Testis (tissue), 3 donors: Measurements from ENCODE around the gene IGFBP7. TPM values are rescaled to one million over a fixed set of nuclear protein-coding genes. Genes with fewer than 3 reads are reported as not detected.

ENCODE experiments used
- DNase-seq: peaks from one replicate; pipeline ENCODE4 v3.0.0-alpha.2; 2019
- H3K27ac ChIP-seq, 2 donors: fragments of 200-600 bp; sonication (generic); one replicate each; pipeline ENCODE4 v1.5.1; 2019
- H3K27me3 ChIP-seq: fragments of 200-600 bp; sonication (generic); one replicate; pipeline ENCODE4 v1.5.1; 2019
- H3K36me3 ChIP-seq: fragments of 200-600 bp; sonication (generic); one replicate; pipeline ENCODE4 v1.5.1; 2017; ENCODE audit warnings: low read depth; ENCODE audit errors: missing control alignments
- H3K4me1 ChIP-seq: fragments of 200-600 bp; sonication (generic); one replicate; pipeline ENCODE4 v1.5.1; 2019
- H3K4me3 ChIP-seq, 2 donors: fragments of 200-600 bp; sonication (generic); one replicate each; pipeline ENCODE4 v1.5.1; 2017 to 2019
- H3K9me3 ChIP-seq: fragments of 200-600 bp; sonication (generic); one replicate; pipeline ENCODE4 v1.5.1; 2017
- POLR2A ChIP-seq: fragments of 450-650 bp; IDR thresholded peaks from one replicate; pipeline ENCODE4 v1.6.1; 2017; ENCODE audit warnings: antibody characterized with exemption, mild to moderate bottlenecking, moderate library complexity
- WGBS, 2 donors: methylation state at CpG; one replicate each; pipeline ENCODE4 v1.1.5; 2018; 5-methylcytosine and 5-hydroxymethylcytosine counted together
- intact Hi-C: fragments of 100-400 bp; cut with DNase I; formaldehyde crosslinking; loops from one replicate; pipeline ENCODE4 v1.15.1; 2023; ENCODE audit warnings: low total_unique reads
- polyA plus RNA-seq: library from polyadenylated mRNA; stranded (reverse); fragments of 350-450 nt; fragmentation: Illumina TruSeq; extraction: RNeasy Lipid Tissue Mini Kit (QIAGEN cat#74804); gene quantifications from one replicate; pipeline ENCODE4 v1.2.3, GENCODE V29; 2014; ENCODE audit warnings: low read depth, low replicate concordance; ENCODE audit not compliant: insufficient read depth
- total RNA-seq, 2 donors: library from RNA; depleted of rRNA; stranded (reverse); fragments of >200 nt; gene quantifications; one replicate each; pipeline ENCODE4 v1.2.3, GENCODE V29; 2016
- TF ChIP-seq, protein P1 (sequence below), 3 experiments: fragments of 450-650 bp in 2 of 3; fragments of 200-600 bp in 1 of 3; sonication (generic) in 1 of 3; IDR thresholded peaks; one replicate each; pipeline ENCODE4 v1.5.1; 2016 to 2019; ENCODE audit warnings: antibody characterized with exemption in 3 of 3, mild to moderate bottlenecking in 2 of 3, moderate library complexity in 1 of 3

IGFBP7 gene
- total and polyA plus RNA-seq, 3 donors from 2014 or later: 451 to 817 (median 531) TPM

DNA sequence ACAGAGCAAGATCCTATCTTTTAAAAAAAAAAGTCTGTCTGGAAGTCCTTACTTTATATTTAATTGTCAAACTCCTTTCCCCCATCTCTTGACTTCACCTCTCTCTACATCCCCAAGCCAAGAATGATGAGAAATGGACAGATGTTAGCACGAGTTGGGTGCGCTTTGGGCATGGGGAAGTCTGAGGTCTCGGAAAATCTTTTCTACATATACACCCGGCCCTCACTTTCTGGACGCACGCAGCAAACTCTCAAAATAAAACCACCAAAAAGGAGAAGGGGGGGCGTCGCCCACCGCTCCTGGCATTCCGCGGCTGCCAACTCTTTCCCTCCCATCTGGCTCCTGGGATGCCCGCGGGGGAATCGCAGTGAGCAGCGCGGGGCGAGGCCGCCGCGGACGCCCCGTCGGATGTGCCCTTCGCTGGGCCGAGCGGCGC lies 756 bp downstream of the IGFBP7 start:
- no peaks in the 10 kb centered on the region for H3K27me3 ChIP-seq
- intact Hi-C loops: no loop called here
- peak overlapping the region; percentile 82 to 85 for H3K4me3 ChIP-seq
- 0 to 2% methylated on average over 12 to 27 of the region's 27 CpGs for WGBS, 2 donors
- TF ChIP-seq, protein P1, sequence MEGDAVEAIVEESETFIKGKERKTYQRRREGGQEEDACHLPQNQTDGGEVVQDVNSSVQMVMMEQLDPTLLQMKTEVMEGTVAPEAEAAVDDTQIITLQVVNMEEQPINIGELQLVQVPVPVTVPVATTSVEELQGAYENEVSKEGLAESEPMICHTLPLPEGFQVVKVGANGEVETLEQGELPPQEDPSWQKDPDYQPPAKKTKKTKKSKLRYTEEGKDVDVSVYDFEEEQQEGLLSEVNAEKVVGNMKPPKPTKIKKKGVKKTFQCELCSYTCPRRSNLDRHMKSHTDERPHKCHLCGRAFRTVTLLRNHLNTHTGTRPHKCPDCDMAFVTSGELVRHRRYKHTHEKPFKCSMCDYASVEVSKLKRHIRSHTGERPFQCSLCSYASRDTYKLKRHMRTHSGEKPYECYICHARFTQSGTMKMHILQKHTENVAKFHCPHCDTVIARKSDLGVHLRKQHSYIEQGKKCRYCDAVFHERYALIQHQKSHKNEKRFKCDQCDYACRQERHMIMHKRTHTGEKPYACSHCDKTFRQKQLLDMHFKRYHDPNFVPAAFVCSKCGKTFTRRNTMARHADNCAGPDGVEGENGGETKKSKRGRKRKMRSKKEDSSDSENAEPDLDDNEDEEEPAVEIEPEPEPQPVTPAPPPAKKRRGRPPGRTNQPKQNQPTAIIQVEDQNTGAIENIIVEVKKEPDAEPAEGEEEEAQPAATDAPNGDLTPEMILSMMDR (IDR thresholded peaks at IDR 0.05): no peak
- no peak for TF ChIP-seq POLR2A
- no peak for DNase-seq
- H3K9me3 ChIP-seq: no peaks in the 10 kb centered on the region
- peaks cover 5% of the 10 kb centered on the region for H3K4me1 ChIP-seq
- H3K36me3 ChIP-seq: no peaks in the 10 kb centered on the region
- peak overlapping the region; percentile 96 for H3K27ac ChIP-seq

DNA sequence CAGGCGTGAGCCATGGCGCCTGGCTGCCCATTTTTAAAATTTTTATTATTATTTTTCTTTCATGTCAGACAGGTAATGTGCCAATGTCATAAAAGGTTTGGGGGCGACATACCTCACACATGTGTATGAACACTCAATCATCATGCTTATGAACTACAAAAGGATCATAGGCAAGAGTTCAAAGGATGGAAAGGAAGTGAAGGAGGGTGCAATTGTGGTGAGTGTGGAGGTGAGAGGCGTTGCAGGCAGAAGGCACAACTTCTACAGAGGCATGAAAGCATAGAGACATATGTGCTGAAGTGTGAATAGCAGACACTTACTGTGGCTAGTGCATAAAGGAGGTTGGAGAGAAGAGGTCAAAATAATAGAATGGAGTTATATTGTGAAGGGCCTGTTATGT lies 4.0 kb downstream of the IGFBP7 start:
- WGBS, 2 donors: 81 to 88% methylated on average over 4 of the region's 4 CpGs
- H3K27me3 ChIP-seq: no peaks in the 10 kb centered on the region
- no peak for TF ChIP-seq POLR2A
- TF ChIP-seq, protein P1 (IDR thresholded peaks at IDR 0.05): no peak
- no peaks in the 10 kb centered on the region for H3K36me3 ChIP-seq
- intact Hi-C loops: no loop called here
- H3K4me3 ChIP-seq: no peak overlapping the region
- peaks cover 21% of the 10 kb centered on the region for H3K4me1 ChIP-seq
- H3K9me3 ChIP-seq: no peaks in the 10 kb centered on the region
- peak overlapping the region; percentile 96 for H3K27ac ChIP-seq
- no peak for DNase-seq

DNA sequence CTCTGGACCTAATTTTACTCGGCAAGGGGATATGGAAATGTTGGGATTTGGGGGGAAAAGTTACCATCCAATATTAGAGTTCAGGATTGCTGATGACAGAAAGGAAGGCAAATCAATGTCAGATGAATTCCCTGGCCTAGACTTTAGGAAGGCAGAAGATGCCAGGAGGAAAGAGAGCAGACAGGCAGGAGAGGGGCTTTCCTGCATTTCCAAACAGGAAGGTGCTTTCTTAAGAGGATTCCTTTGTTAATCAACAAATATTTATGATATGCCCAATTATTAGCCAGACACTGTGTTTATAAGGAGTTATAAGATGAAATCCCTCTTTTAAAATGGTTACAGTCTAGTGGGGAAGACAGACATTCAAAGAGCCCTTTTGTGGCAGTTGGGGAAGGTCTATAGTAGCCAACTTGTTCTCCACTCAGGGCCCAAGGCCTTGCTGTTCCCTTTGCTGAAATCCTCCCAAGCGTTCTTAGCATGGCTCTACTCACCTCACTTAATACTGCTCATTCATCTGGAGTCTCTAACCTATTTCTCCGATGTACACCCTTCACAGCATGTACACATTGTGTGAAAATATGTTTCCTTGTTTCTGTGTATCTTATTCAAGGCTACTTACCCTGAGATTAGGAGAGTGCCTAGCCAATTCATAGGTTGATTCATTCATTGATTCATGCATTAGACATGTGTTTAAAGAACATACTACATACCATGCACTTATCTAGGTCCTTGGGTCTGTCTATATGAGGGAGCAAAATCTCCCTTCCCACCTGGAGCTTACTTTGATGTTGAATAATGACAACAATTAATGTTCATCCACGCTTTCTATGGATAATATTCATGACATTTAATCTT lies 5.3 kb downstream of the IGFBP7 start:
- Histone ChIP-seq H3K9me3 (no peaks in the 10 kb centered on the region), H3K27me3 (no peaks in the 10 kb centered on the region), H3K4me3 (no peak overlapping the region), H3K36me3 (no peaks in the 10 kb centered on the region), H3K27ac (peak overlapping the region; percentile 96), H3K4me1 (peaks cover 26% of the 10 kb centered on the region)
- TF ChIP-seq, protein P1 (IDR thresholded peaks at IDR 0.05): no peak
- TF ChIP-seq POLR2A: no peak
- intact Hi-C loops: no loop called here
- 51 to 64% methylated on average over 4 of the region's 4 CpGs for WGBS, 2 donors
- no peak for DNase-seq

DNA sequence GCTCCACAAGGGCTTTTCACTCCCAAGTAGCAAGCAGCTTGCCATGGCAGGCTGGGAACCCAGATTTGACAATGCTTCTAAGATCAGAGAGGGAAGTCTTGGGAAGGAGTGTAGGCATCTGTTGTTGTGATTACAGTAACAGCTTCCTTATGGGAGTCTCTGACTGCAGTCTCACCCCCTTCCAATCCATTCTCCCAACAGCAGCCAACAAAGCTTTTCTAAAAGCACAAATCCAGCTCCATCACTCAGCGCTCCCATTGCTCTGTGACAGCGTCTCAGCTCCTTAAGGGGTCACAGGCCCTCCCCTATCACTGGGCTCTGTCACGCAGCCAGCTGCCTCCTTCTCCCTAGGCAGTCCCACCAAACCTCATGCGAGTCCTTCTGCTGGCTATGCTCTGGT lies 7.1 kb downstream of the IGFBP7 start:
- intact Hi-C loops: no loop called here
- peaks cover 38% of the 10 kb centered on the region for H3K4me1 ChIP-seq
- WGBS, 2 donors: 38 to 46% methylated on average over 4 of the region's 4 CpGs
- H3K27ac ChIP-seq: peak overlapping the region; percentile 86 to 96
- TF ChIP-seq, protein P1 (IDR thresholded peaks at IDR 0.05): no peak
- no peak for TF ChIP-seq POLR2A
- no peaks in the 10 kb centered on the region for H3K9me3 ChIP-seq
- H3K4me3 ChIP-seq: no peak overlapping the region
- no peaks in the 10 kb centered on the region for H3K36me3 ChIP-seq
- H3K27me3 ChIP-seq: no peaks in the 10 kb centered on the region
- no peak for DNase-seq
